HCT116 (cell line): ENCODE results near the gene PLXDC1. TPM values are rescaled to one million over a fixed set of nuclear protein-coding genes. Genes with fewer than 3 reads are reported as not detected.

Experiments used
- ATAC-seq: fragments of 200-7000 bp; cut with Tn5 transposase; 2 replicates; pipeline ENCODE4 v1.9.1; 2020; ENCODE audit warnings: mild to moderate bottlenecking, moderate library complexity
- Bru-seq: library from RNA; stranded (reverse); fragments of 400-500 nt; gene quantifications from one replicate; lab custom pipeline; 2021; lab: Mats Ljungman, UMichigan
- BruChase-seq, 2 experiments: library from RNA; stranded (reverse); fragments of 400-500 nt; gene quantifications; one replicate each; lab custom pipeline; 2021; lab: Mats Ljungman, UMichigan
- BruUV-seq: library from RNA; stranded (reverse); fragments of 400-500 nt; replicated peaks from 2 replicates; lab custom pipeline; 2021; lab: Mats Ljungman, UMichigan
- CTCF ChIA-PET: fragments of 300-600 bp; sonication (Branson Sonifier 250); formaldehyde crosslinking; loops from one replicate; lab custom pipeline; 2021; ENCODE audit warnings: antibody characterized with exemption; lab: Charles Lee
- POLR2A ChIA-PET: fragments of 300-600, 350-600 bp; sonication (Branson Sonifier 250); formaldehyde crosslinking; loops from one replicate; lab custom pipeline; 2021; ENCODE audit warnings: antibody characterized with exemption; lab: Charles Lee
- RAD21 ChIA-PET, 2 experiments: fragments of 300-600 bp; sonication (Branson Sonifier 250); formaldehyde crosslinking; loops; one replicate each; lab custom pipeline; 2023; ENCODE audit warnings: low total read pairs in 2 of 2; ENCODE audit not compliant: uncharacterized antibody in 2 of 2, unreplicated experiment in 2 of 2, low non-redundant PET in 1 of 2; lab: Charles Lee
- DNase-seq: peaks from one replicate; pipeline ENCODE4 v3.0.0-alpha.2; 2010; ENCODE audit warnings: low read depth, low spot score
- H2AFZ ChIP-seq: fragments of 200-600 bp; shearing (Covaris generic), sonication (generic); 2 replicates; pipeline ENCODE4 v1.6.1; 2017; ENCODE audit warnings: low read depth, mixed run types, mixed read lengths, antibody characterized with exemption, low read length; ENCODE audit not compliant: poor library complexity, severe bottlenecking
- H3K27ac ChIP-seq: 2 replicates; pipeline ENCODE4 v1.5.1; 2012; ENCODE audit warnings: low read depth, low read length
- H3K27me3 ChIP-seq: fragments of 200-600 bp; sonication (generic); 2 replicates; pipeline ENCODE4 v1.6.1; 2016; ENCODE audit warnings: mixed run types, low read length, mixed read lengths; ENCODE audit not compliant: insufficient read depth
- H3K36me3 ChIP-seq, 2 experiments: fragments of 200-500 bp in 1 of 2; fragments of 200-600 bp in 1 of 2; sonication (Bioruptor generic) in 1 of 2; sonication (generic) in 1 of 2; 2 replicates each; pipeline versions ENCODE4 v1.5.1 to v1.6.1; 2014 to 2016; ENCODE audit warnings: low read length in 2 of 2, inconsistent platforms in 1 of 2, mixed read lengths in 1 of 2, mixed run types in 1 of 2; ENCODE audit not compliant: insufficient read depth in 2 of 2, control insufficient read depth in 1 of 2
- H3K4me1 ChIP-seq, 2 experiments: fragments of 200-600 bp in 1 of 2; sonication (generic) in 1 of 2; 2 replicates each; pipeline versions ENCODE4 v1.5.1 to v1.6.1; 2012 to 2017; ENCODE audit warnings: low read length in 2 of 2, inconsistent platforms in 1 of 2, mild to moderate bottlenecking in 1 of 2, mixed read lengths in 1 of 2, mixed run types in 1 of 2, moderate library complexity in 1 of 2; ENCODE audit not compliant: insufficient read depth in 2 of 2, control insufficient read depth in 1 of 2
- H3K4me2 ChIP-seq: fragments of 200-600 bp; sonication (generic); 2 replicates; pipeline ENCODE4 v1.6.1; 2017; ENCODE audit warnings: mixed run types, low read length, mixed read lengths
- H3K4me3 ChIP-seq, 2 experiments: fragments of 200-600 bp in 1 of 2; sonication (generic) in 1 of 2; replicated peaks in 1 of 2; 2 replicates each; pipeline ENCODE4 v1.5.1; 2011 to 2016; ENCODE audit warnings: low read length in 2 of 2, control low read depth in 1 of 2, low read depth in 1 of 2, mild to moderate bottlenecking in 1 of 2, mixed read lengths in 1 of 2, mixed run types in 1 of 2
- H3K79me2 ChIP-seq: fragments of 200-600 bp; sonication (generic); 2 replicates; pipeline ENCODE4 v1.6.1; 2017; ENCODE audit warnings: mild to moderate bottlenecking, mixed run types, low read length, moderate library complexity, mixed read lengths; ENCODE audit not compliant: insufficient read depth
- H3K9ac ChIP-seq: fragments of 200-600 bp; sonication (generic); 2 replicates; pipeline ENCODE4 v1.6.1; 2016; ENCODE audit warnings: low read length, mixed read lengths
- H3K9me2 ChIP-seq: fragments of 200-600 bp; sonication (generic), shearing (Covaris generic); 2 replicates; pipeline ENCODE4 v1.6.1; 2017; ENCODE audit warnings: mixed run types, mild to moderate bottlenecking, moderate library complexity; ENCODE audit not compliant: insufficient read depth
- H3K9me3 ChIP-seq, 2 experiments: fragments of 200-500 bp in 1 of 2; fragments of 200-600 bp in 1 of 2; sonication (Bioruptor generic) in 1 of 2; sonication (generic) in 1 of 2; 2 replicates each; pipeline ENCODE4 v1.6.1; 2014 to 2017; ENCODE audit warnings: low read length in 2 of 2, mixed read lengths in 2 of 2, inconsistent platforms in 1 of 2, low read depth in 1 of 2, mild to moderate bottlenecking in 1 of 2, mixed run types in 1 of 2, moderate library complexity in 1 of 2; ENCODE audit not compliant: control insufficient read depth in 1 of 2, insufficient read depth in 1 of 2
- H4K20me1 ChIP-seq: fragments of 200-600 bp; sonication (generic), shearing (Covaris generic); 2 replicates; pipeline ENCODE4 v1.6.1; 2017; ENCODE audit warnings: mixed run types, mild to moderate bottlenecking, moderate library complexity; ENCODE audit not compliant: insufficient read depth
- CEBPB ChIP-seq: IDR thresholded peaks from 2 replicates; pipeline ENCODE4 v1.6.1; 2012; ENCODE audit warnings: low read depth
- EGR1 ChIP-seq: IDR thresholded peaks from 2 replicates; pipeline ENCODE4 v1.6.1; 2012; ENCODE audit warnings: low read depth
- ELF1 ChIP-seq: IDR thresholded peaks from 2 replicates; pipeline ENCODE4 v1.6.1; 2012; ENCODE audit warnings: low read depth, borderline replicate concordance
- EZH2 ChIP-seq: fragments of 200-600 bp; sonication (generic); IDR thresholded peaks from 2 replicates; pipeline ENCODE4 v1.6.1; 2017; ENCODE audit warnings: antibody characterized with exemption, mixed run types
- FOSL1 ChIP-seq: IDR thresholded peaks from 2 replicates; pipeline ENCODE4 v1.6.1; 2012; ENCODE audit warnings: low read depth
- JUND ChIP-seq: IDR thresholded peaks from 2 replicates; pipeline ENCODE4 v1.6.1; 2012
- REST ChIP-seq: IDR thresholded peaks from 2 replicates; pipeline ENCODE4 v1.6.1; 2012; ENCODE audit warnings: low read depth
- SIN3A ChIP-seq: IDR thresholded peaks from 2 replicates; pipeline ENCODE4 v1.6.1; 2012; ENCODE audit warnings: low read depth
- SP1 ChIP-seq: IDR thresholded peaks from 2 replicates; pipeline ENCODE4 v1.6.1; 2012; ENCODE audit warnings: low read depth
- ZNF274 ChIP-seq: fragments of 200-500 bp; sonication (Bioruptor generic); IDR thresholded peaks from 2 replicates; pipeline ENCODE4 v1.6.1; 2014; ENCODE audit warnings: mild to moderate bottlenecking, low read depth, low read length, inconsistent platforms
- intact Hi-C: fragments of 100-400 bp; cut with micrococcal nuclease; formaldehyde crosslinking; loops from 2 replicates; pipeline ENCODE4 v1.10.0; 2022
- long read RNA-seq: library from polyadenylated mRNA; unstranded; transcript quantifications from one replicate; pipeline ENCODE4 v2.0.0, GENCODE V29; 2021; ENCODE audit not compliant: unreplicated experiment
- polyA plus RNA-seq: library from polyadenylated mRNA; unstranded; fragments of >200 nt; gene quantifications from 2 replicates; pipeline ENCODE4 v1.2.1, GENCODE V29; 2012; ENCODE audit warnings: missing spikeins
- total RNA-seq: library from RNA; stranded (reverse); gene quantifications from one replicate; pipeline ENCODE4 v1.2.1, GENCODE V29; 2021; ENCODE audit not compliant: unreplicated experiment

Gene PLXDC1
- 1.8 TPM for total RNA-seq
- polyA plus RNA-seq, result 2.7 TPM in 2 replicates
- Bru-seq, nascent RNA, result percentile 20 among the genes with signal in this experiment
- BruChase-seq, experiment 1, labeled RNA remaining after a 6-hour chase, result percentile 28 among the genes with signal in this experiment
- BruChase-seq, experiment 2, labeled RNA remaining after a 2-hour chase, result percentile 29 among the genes with signal in this experiment
- long read RNA-seq, partial matches to known transcripts, result 0 of 2 reads
- long read RNA-seq, other reads (novel, unspliced or antisense), result 2 of 2 reads

DNA sequence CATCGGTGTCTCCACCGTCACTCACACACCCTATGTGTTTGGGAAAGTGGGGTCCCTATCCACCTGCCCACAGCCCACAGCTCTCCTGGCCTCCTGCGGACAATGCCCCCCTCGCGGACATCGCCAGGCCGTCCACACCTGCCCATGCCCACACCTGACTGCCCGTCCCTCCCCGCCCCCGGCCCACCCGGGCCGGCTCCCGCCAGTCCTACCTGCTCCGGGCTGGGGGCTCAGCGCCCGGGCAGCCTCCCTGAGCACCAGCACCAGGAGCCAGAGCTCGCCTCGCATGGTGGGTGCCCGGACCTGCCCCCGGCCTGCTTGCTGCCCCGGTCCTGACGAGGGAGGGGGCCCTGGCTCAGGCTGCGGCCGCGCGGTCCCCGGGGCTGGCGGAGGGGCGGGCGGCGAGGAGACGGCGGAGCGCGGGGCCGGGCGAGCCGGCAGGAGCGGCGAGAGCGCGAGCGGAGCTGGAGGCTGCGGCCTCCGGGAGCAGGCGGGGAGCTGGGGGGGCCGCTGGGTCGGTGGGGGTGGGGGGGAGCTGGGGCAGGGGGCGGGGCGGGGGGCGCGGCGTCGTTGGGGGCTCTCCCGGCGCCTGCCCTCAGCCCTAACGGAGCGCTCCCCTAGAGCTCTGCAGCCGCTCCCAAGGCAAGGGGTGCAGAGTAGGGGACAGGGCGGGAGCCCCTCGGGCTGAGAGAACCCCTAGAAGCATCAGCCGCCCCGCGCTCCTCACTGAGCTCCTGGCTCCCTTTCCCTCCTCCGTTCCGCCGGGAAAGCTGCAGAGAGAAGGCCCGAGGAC is at the start of gene PLXDC1:
Gene PLXDC1 (minus strand): TSS at position 488 of the 793 bp plus-strand sequence. CDS start 200 bp downstream, at position 288.
- Histone ChIP-seq H2AFZ (peak within 1 kb of the TSS; percentile 89), H3K4me2 (peak within 1 kb of the TSS; percentile 94), H3K27me3 (no peaks in the 10 kb centered on the region), H3K36me3 (no peaks in the 10 kb centered on the region), H3K9me3 (no peaks in the 10 kb centered on the region), H3K4me3 (peak within 1 kb of the TSS; percentile 36 to 62), H3K79me2 (no peaks in the 10 kb centered on the region), H3K9me2 (no peaks in the 10 kb centered on the region), H3K4me1 (peaks cover 11 to 23% of the 10 kb centered on the region in 2 experiments), H3K27ac (peak within 1 kb of the TSS; percentile 56), H4K20me1 (no peaks in the 10 kb centered on the region), H3K9ac (peak within 1 kb of the TSS; percentile 67)
- RAD21 ChIA-PET, result interaction anchor here in 1 of 2 experiments (0.7 kb wide), 1 partner anchor 168 kb away, joined by 4 read pairs; no protein-coding TSS in a partner anchor
- POLR2A ChIA-PET, result no interaction called here
- CTCF ChIA-PET, result interaction anchor here (3.7 to 5.5 kb wide), 2 partner anchors 168 kb away, joined by 28 to 135 read pairs; no protein-coding TSS in a partner anchor
- intact Hi-C loops, result loop anchor here (10.0 kb wide), 1 partner anchor 417 kb away; the partner anchor contains the start of gene CISD3
- DNase-seq (no peak), ATAC-seq (no peak)
- TF ChIP-seq ELF1 (no peak), JUND (no peak), CEBPB (no peak), SP1 (no peak), EZH2 (no peak), EGR1 (no peak), ZNF274 (no peak), SIN3A (no peak), REST (no peak), FOSL1 (no peak)
- no TSS peak for BruUV-seq
